Fibroblast of lung (primary cell): ENCODE data around the gene PKP3. TPM values are rescaled to one million over a fixed set of nuclear protein-coding genes. Genes with fewer than 3 reads are reported as not detected.

Experiments
- DNase-seq, 2 donors: peaks; one replicate each; pipeline versions ENCODE4 v3.0.0 to v3.0.0-alpha.2; 2010; ENCODE audit warnings: low read depth in 2 of 2
- H2AFZ ChIP-seq: 2 replicates; pipeline ENCODE4 v1.5.1; 2012; ENCODE audit warnings: low read length, control low read depth, inconsistent platforms
- H3K27ac ChIP-seq: 2 replicates; pipeline ENCODE4 v1.5.1; 2011; ENCODE audit warnings: low read length, control low read depth; ENCODE audit not compliant: insufficient read depth
- H3K27me3 ChIP-seq: 2 replicates; pipeline ENCODE4 v1.5.1; 2011; ENCODE audit warnings: mild to moderate bottlenecking, low read length; ENCODE audit not compliant: control insufficient read depth, insufficient read depth
- H3K36me3 ChIP-seq: 2 replicates; pipeline ENCODE4 v1.5.1; 2011; ENCODE audit warnings: low read length; ENCODE audit not compliant: control insufficient read depth, insufficient read depth
- H3K4me1 ChIP-seq: 2 replicates; pipeline ENCODE4 v1.5.1; 2011; ENCODE audit warnings: low read length; ENCODE audit not compliant: control insufficient read depth, insufficient read depth; ENCODE audit errors: extremely low read depth
- H3K4me2 ChIP-seq: 2 replicates; pipeline ENCODE4 v1.5.1; 2011; ENCODE audit warnings: low read length, control low read depth; ENCODE audit not compliant: insufficient read depth; ENCODE audit errors: extremely low read depth
- H3K4me3 ChIP-seq, 4 experiments: fragments of 200-600 bp in 1 of 4; sonication (generic) in 1 of 4; replicated peaks in 1 of 4; 2 replicates each; pipeline ENCODE4 v1.5.1; 2011 to 2016; ENCODE audit warnings: low read length in 4 of 4, low read depth in 3 of 4, mild to moderate bottlenecking in 3 of 4, control low read depth in 2 of 4, inconsistent platforms in 1 of 4, mixed read lengths in 1 of 4; ENCODE audit not compliant: insufficient read depth in 1 of 4; ENCODE audit errors: control extremely low read depth in 1 of 4
- H3K79me2 ChIP-seq: 2 replicates; pipeline ENCODE4 v1.5.1; 2012; ENCODE audit warnings: mild to moderate bottlenecking, low read length, inconsistent platforms; ENCODE audit not compliant: control insufficient read depth, insufficient read depth
- H3K9ac ChIP-seq: 2 replicates; pipeline ENCODE4 v1.5.1; 2011; ENCODE audit warnings: mild to moderate bottlenecking, low read length, control low read depth; ENCODE audit not compliant: insufficient read depth
- H3K9me3 ChIP-seq: 2 replicates; pipeline ENCODE4 v1.5.1; 2012; ENCODE audit warnings: low read depth, low read length; ENCODE audit not compliant: control insufficient read depth, insufficient read depth
- H4K20me1 ChIP-seq: 2 replicates; pipeline ENCODE4 v1.5.1; 2011; ENCODE audit warnings: low read length; ENCODE audit not compliant: control insufficient read depth, insufficient read depth; ENCODE audit errors: extremely low read depth
- CTCF ChIP-seq, 2 donors: IDR thresholded peaks in 1 of 2; conservative IDR thresholded peaks in 1 of 2; 1 replicate in 1 of 2; 2 replicates in 1 of 2; pipeline ENCODE4 v1.5.1; 2011 to 2012; ENCODE audit warnings: low read length in 2 of 2, control low read depth in 1 of 2, inconsistent platforms in 1 of 2, low read depth in 1 of 2, mild to moderate bottlenecking in 1 of 2
- EZH2 ChIP-seq: IDR thresholded peaks from 2 replicates; pipeline ENCODE4 v1.5.1; 2012; ENCODE audit warnings: low read length, control low read depth, mild to moderate bottlenecking; ENCODE audit errors: missing control alignments
- polyA plus RNA-seq, 2 donors: library from polyadenylated mRNA; depleted of rRNA in 1 of 2; stranded (reverse) in 1 of 2; unstranded in 1 of 2; fragments of >200 nt; gene quantifications; 2 replicates each; pipeline ENCODE4 v1.2.1, GENCODE V29; 2011 to 2012; ENCODE audit warnings: missing spikeins in 1 of 2
- total RNA-seq: library from RNA; depleted of rRNA; stranded (reverse); fragments of >200 nt; gene quantifications from 2 replicates; pipeline ENCODE4 v1.2.1, GENCODE V29; 2014

Gene PKP3
- total and polyA plus RNA-seq, 2 donors (not counting 1 experiment from before 2014, with no cell fraction given) = 0.17 to 0.83 TPM

DNA sequence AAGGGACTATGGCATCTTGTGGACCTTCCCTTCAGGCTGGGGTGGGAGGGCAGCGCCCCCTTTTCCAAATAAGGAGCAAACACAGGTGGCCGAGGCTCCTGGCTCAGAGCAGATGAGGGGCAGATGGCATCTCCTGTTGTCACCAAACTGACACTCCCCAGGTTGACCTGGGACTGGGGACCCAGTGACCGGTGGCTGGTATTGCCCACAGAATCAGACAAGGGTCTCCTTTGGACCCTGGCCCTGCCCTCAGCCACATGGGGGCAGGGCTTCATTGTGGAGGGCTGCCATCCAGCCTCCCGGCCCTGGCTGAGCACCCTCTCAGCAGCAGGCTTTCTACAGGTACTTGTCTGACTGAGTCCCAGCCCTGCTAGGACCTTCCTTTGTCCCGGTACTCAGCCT lies 21.6 kb downstream of the PKP3 start:
- H3K4me3 ChIP-seq = no peak overlapping the region
- peaks cover 6% of the 10 kb centered on the region for H3K4me1 ChIP-seq
- no peak for DNase-seq
- H3K4me2 ChIP-seq = no peak overlapping the region
- TF ChIP-seq EZH2 (no peak), CTCF (conservative IDR thresholded peaks at IDR 0.05 in 1 of 2, IDR thresholded peaks at IDR 0.05 in 1 of 2; ENCODE audit: low read depth in 1 of 2, low read length in 2 of 2) (no peak)
- H2AFZ ChIP-seq = no peak overlapping the region
- H4K20me1 ChIP-seq = no peaks in the 10 kb centered on the region
- H3K79me2 ChIP-seq = no peaks in the 10 kb centered on the region
- no peaks in the 10 kb centered on the region for H3K9me3 ChIP-seq
- peaks cover 3% of the 10 kb centered on the region for H3K27me3 ChIP-seq
- no peak overlapping the region for H3K27ac ChIP-seq
- no peak overlapping the region for H3K9ac ChIP-seq
- H3K36me3 ChIP-seq = no peaks in the 10 kb centered on the region

DNA sequence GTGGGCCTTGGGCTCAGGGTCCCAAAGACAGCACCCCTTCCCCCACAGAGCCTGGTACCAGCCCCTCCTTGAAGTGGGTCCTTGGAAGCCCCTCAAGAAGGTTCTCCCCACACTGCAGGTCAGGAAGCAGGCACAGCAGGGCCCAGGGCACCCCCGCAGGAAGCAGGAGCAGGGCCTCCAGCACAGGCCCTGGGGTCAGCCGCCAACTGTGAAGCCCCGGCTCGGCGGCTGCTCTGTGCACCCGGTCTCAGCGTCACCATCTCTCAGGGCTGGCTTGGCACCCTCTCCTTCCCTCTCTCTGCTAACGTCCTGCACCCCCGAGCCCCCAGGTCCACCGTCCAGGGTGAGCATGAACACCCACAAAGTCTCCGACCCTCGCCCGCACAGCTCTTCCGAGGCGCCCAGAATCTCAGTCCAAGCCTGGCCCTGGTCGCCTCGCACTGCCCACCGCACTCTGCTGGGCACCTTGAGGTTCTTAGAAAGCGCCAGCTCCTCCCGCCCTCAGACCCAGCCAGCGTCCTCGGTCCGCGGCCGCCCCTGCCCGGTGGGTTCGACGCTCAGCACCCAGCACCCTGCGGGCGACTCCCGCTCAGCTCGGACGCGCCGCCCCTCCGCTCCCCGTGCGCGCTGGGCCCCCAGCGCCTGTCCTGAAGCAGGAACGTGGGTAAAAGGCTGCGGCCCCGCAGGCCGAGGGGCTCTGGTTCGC lies 22.2 kb downstream of the PKP3 start:
- no peak overlapping the region for H3K9ac ChIP-seq
- H3K9me3 ChIP-seq = no peaks in the 10 kb centered on the region
- TF ChIP-seq CTCF (conservative IDR thresholded peaks at IDR 0.05 in 1 of 2, IDR thresholded peaks at IDR 0.05 in 1 of 2; ENCODE audit: low read depth in 1 of 2, low read length in 2 of 2) = no peak
- no peak for TF ChIP-seq EZH2
- H3K79me2 ChIP-seq = no peaks in the 10 kb centered on the region
- H3K4me2 ChIP-seq = peak overlapping the region; percentile 25
- no peaks in the 10 kb centered on the region for H3K36me3 ChIP-seq
- H3K27me3 ChIP-seq = peaks cover 3% of the 10 kb centered on the region
- H4K20me1 ChIP-seq = no peaks in the 10 kb centered on the region
- no peak for DNase-seq
- no peak overlapping the region for H2AFZ ChIP-seq
- H3K4me1 ChIP-seq = peaks cover 6% of the 10 kb centered on the region
- H3K27ac ChIP-seq = no peak overlapping the region
- H3K4me3 ChIP-seq = peak overlapping the region in 2 of 4 experiments; percentile 12 to 47

GRCh38 chr11:416757-417621 lies 23.0 kb downstream of the PKP3 start:
- Histone ChIP-seq H3K4me1 (peaks cover 6% of the 10 kb centered on the region), H3K27ac (no peak overlapping the region), H3K27me3 (peaks cover 3% of the 10 kb centered on the region), H2AFZ (no peak overlapping the region), H3K4me2 (peak overlapping the region; percentile 40), H3K4me3 (peak overlapping the region in 3 of 4 experiments; percentile 12 to 47 (median 21)), H3K9me3 (no peaks in the 10 kb centered on the region), H4K20me1 (no peaks in the 10 kb centered on the region), H3K36me3 (no peaks in the 10 kb centered on the region), H3K9ac (peak overlapping the region; percentile 16), H3K79me2 (no peaks in the 10 kb centered on the region)
- TF ChIP-seq CTCF (conservative IDR thresholded peaks at IDR 0.05 in 1 of 2, IDR thresholded peaks at IDR 0.05 in 1 of 2; ENCODE audit: low read depth in 1 of 2, low read length in 2 of 2) = no peak
- no peak for TF ChIP-seq EZH2
- DNase-seq = no peak
